Measurements from ENCODE around the gene SLC9A8. TPM values are rescaled to one million over a fixed set of nuclear protein-coding genes. Genes with fewer than 3 reads are reported as not detected.
"Not testable (repeated sequence)": the region's sequence is repeated elsewhere in the genome, so short reads cannot be mapped to it uniquely, and the experiment has no call there.

Gene SLC9A8
- total RNA-seq, 5 donors from 2014 or later (not counting 1 experiment from before 2014, with no cell fraction given), result 22.2 to 34.2 (median 25.6) TPM

GRCh38 chr20:49768204-49769047 is 44.2 kb upstream of the SLC9A8 start:
- Histone ChIP-seq H3K4me1 (ENCODE audit: control insufficient read depth in 1 of 2, extremely low read depth in 1 of 2, insufficient read depth in 2 of 2, low read length in 2 of 2) (peaks cover 13 to 28% of the 10 kb centered on the region in 2 experiments), H3K9me3 (no peaks in the 10 kb centered on the region), H3K36me3 (ENCODE audit: control insufficient read depth in 2 of 2, extremely low read depth in 1 of 2, insufficient read depth in 1 of 2, low read length in 1 of 2) (no peaks in the 10 kb centered on the region), H3K27me3 (replicated peaks in 1 of 2; ENCODE audit: control insufficient read depth in 2 of 2, extremely low read depth in 1 of 2, insufficient read depth in 2 of 2, low read length in 1 of 2) (peaks cover 4 to 30% of the 10 kb centered on the region in 2 experiments), H3K27ac (ENCODE audit: low read length) (no peak overlapping the region), H3K4me3 (ENCODE audit: control insufficient read depth in 1 of 2, extremely low read depth in 1 of 2, low read length in 1 of 2) (peak overlapping the region in 1 of 2 donors; percentile 11)
- ATAC-seq (replicated peaks in 1 of 4) (peak; percentile 68 to 98 (median 84)), DNase-seq (peak in 24 of 35 experiments; percentile 2 to 63 (median 12))
- no peak overlapping the region for H3K27ac Mint-ChIP-seq
- ChIA-PET POLR2A (no interaction called here), CTCF (interaction anchor here in 1 of 2 donors (0.7 kb wide), 1 partner anchor 156 kb away, joined by 4 read pairs; no protein-coding TSS in a partner anchor)
- H3K36me3 Mint-ChIP-seq, result no peaks in the 10 kb centered on the region
- H3K4me3 Mint-ChIP-seq, result peak overlapping the region in 1 of 3 donors; percentile 58
- H3K27me3 Mint-ChIP-seq, result peaks cover 44 to 62% of the 10 kb centered on the region in 2 donors
- peaks cover 20 to 34% (median 29%) of the 10 kb centered on the region in 3 donors for H3K4me1 Mint-ChIP-seq
- no peaks in the 10 kb centered on the region for H3K9me3 Mint-ChIP-seq
- 30% methylated on average over 4 of the region's 8 CpGs for WGBS (ENCODE audit: insufficient coverage)

GRCh38 chr20:49769048-49769581 is 43.5 kb upstream of the SLC9A8 start:
- H3K36me3 Mint-ChIP-seq, result no peaks in the 10 kb centered on the region
- DNase-seq, result no peak
- Histone ChIP-seq H3K27ac (ENCODE audit: low read length) (no peak overlapping the region), H3K4me1 (ENCODE audit: control insufficient read depth in 1 of 2, extremely low read depth in 1 of 2, insufficient read depth in 2 of 2, low read length in 2 of 2) (peaks cover 13 to 28% of the 10 kb centered on the region in 2 experiments), H3K27me3 (replicated peaks in 1 of 2; ENCODE audit: control insufficient read depth in 2 of 2, extremely low read depth in 1 of 2, insufficient read depth in 2 of 2, low read length in 1 of 2) (peaks cover 4 to 35% of the 10 kb centered on the region in 2 experiments), H3K9me3 (no peaks in the 10 kb centered on the region), H3K36me3 (ENCODE audit: control insufficient read depth in 2 of 2, extremely low read depth in 1 of 2, insufficient read depth in 1 of 2, low read length in 1 of 2) (no peaks in the 10 kb centered on the region), H3K4me3 (ENCODE audit: control insufficient read depth in 1 of 2, extremely low read depth in 1 of 2, low read length in 1 of 2) (no peak overlapping the region)
- 100% methylated on average over 1 of the region's 5 CpGs for whole genome bisulfite sequencing (ENCODE audit: insufficient coverage)
- H3K9me3 Mint-ChIP-seq, result no peaks in the 10 kb centered on the region
- peak overlapping the region in 1 of 3 donors; percentile 58 for H3K4me3 Mint-ChIP-seq
- ChIA-PET CTCF (no interaction called here), POLR2A (no interaction called here)
- H3K27ac Mint-ChIP-seq, result no peak overlapping the region
- H3K27me3 Mint-ChIP-seq, result peaks cover 40 to 64% of the 10 kb centered on the region in 2 donors
- peaks cover 20 to 34% (median 29%) of the 10 kb centered on the region in 3 donors for H3K4me1 Mint-ChIP-seq
- no peak for ATAC-seq (replicated peaks in 1 of 4)

GRCh38 chr20:49770634-49771033 is 42.0 kb upstream of the SLC9A8 start:
- H3K27ac ChIP-seq (ENCODE audit: low read length), result no peak overlapping the region
- no peaks in the 10 kb centered on the region for H3K9me3 ChIP-seq
- DNase-seq (no peak), ATAC-seq (replicated peaks in 1 of 4) (no peak)
- ChIA-PET POLR2A (no interaction called here), CTCF (interaction anchor here in 1 of 2 donors (0.6 kb wide), 1 partner anchor 128 kb away, joined by 4 read pairs; no protein-coding TSS in a partner anchor)
- peaks cover 4 to 39% of the 10 kb centered on the region in 2 experiments for H3K27me3 ChIP-seq (replicated peaks in 1 of 2; ENCODE audit: control insufficient read depth in 2 of 2, extremely low read depth in 1 of 2, insufficient read depth in 2 of 2, low read length in 1 of 2)
- Mint-ChIP-seq H3K27me3 (peaks cover 35 to 52% of the 10 kb centered on the region in 2 donors), H3K4me3 (no peak overlapping the region), H3K36me3 (no peaks in the 10 kb centered on the region), H3K4me1 (peaks cover 20 to 34% (median 29%) of the 10 kb centered on the region in 3 donors), H3K9me3 (no peaks in the 10 kb centered on the region), H3K27ac (peak overlapping the region in 1 of 2 donors; percentile 58)
- H3K4me3 ChIP-seq (ENCODE audit: control insufficient read depth in 1 of 2, extremely low read depth in 1 of 2, low read length in 1 of 2), result no peak overlapping the region
- peaks cover 13 to 28% of the 10 kb centered on the region in 2 experiments for H3K4me1 ChIP-seq (ENCODE audit: control insufficient read depth in 1 of 2, extremely low read depth in 1 of 2, insufficient read depth in 2 of 2, low read length in 2 of 2)
- no peaks in the 10 kb centered on the region for H3K36me3 ChIP-seq (ENCODE audit: control insufficient read depth in 2 of 2, extremely low read depth in 1 of 2, insufficient read depth in 1 of 2, low read length in 1 of 2)
- no CpG with 5 or more reads among the region's 1 CpG for WGBS (ENCODE audit: insufficient coverage)

- H3K27ac ChIP-seq (ENCODE audit: low read length); CTCF ChIA-PET; H3K36me3 ChIP-seq (ENCODE audit: control insufficient read depth in 2 of 2, extremely low read depth in 1 of 2, insufficient read depth in 1 of 2, low read length in 1 of 2); DNase-seq; H3K9me3 Mint-ChIP-seq; POLR2A ChIA-PET; ATAC-seq (replicated peaks in 1 of 4); H3K4me3 ChIP-seq (ENCODE audit: control insufficient read depth in 1 of 2, extremely low read depth in 1 of 2, low read length in 1 of 2); H3K9me3 ChIP-seq; H3K4me3 Mint-ChIP-seq; H3K36me3 Mint-ChIP-seq; H3K27ac Mint-ChIP-seq: not testable (repeated sequence)
- Histone ChIP-seq H3K4me1 (ENCODE audit: control insufficient read depth in 1 of 2, extremely low read depth in 1 of 2, insufficient read depth in 2 of 2, low read length in 2 of 2) (peaks cover 0 to 17% of the 10 kb centered on the region in 2 experiments), H3K27me3 (replicated peaks in 1 of 2; ENCODE audit: control insufficient read depth in 2 of 2, extremely low read depth in 1 of 2, insufficient read depth in 2 of 2, low read length in 1 of 2) (peaks cover 4 to 21% of the 10 kb centered on the region in 2 experiments)
- WGBS (ENCODE audit: insufficient coverage), result 93% methylated on average over 4 of the region's 8 CpGs
- Mint-ChIP-seq H3K27me3 (peaks cover 16 to 28% of the 10 kb centered on the region in 2 donors), H3K4me1 (peaks cover 8 to 21% (median 9%) of the 10 kb centered on the region in 3 donors)
Observed at GRCh38 chr20:49774213-49774612, 38.4 kb upstream of the SLC9A8 start.

GRCh38 chr20:49775229-49775693 is 37.4 kb upstream of the SLC9A8 start:
- Mint-ChIP-seq H3K4me3 (no peak overlapping the region), H3K27ac (no peak overlapping the region), H3K9me3 (no peaks in the 10 kb centered on the region), H3K27me3 (peaks cover 16 to 18% of the 10 kb centered on the region in 2 donors), H3K4me1 (peaks cover 6 to 14% (median 7%) of the 10 kb centered on the region in 3 donors), H3K36me3 (no peaks in the 10 kb centered on the region)
- Histone ChIP-seq H3K4me1 (ENCODE audit: control insufficient read depth in 1 of 2, extremely low read depth in 1 of 2, insufficient read depth in 2 of 2, low read length in 2 of 2) (peaks cover 0 to 13% of the 10 kb centered on the region in 2 experiments), H3K27ac (ENCODE audit: low read length) (no peak overlapping the region), H3K4me3 (ENCODE audit: control insufficient read depth in 1 of 2, extremely low read depth in 1 of 2, low read length in 1 of 2) (no peak overlapping the region), H3K36me3 (ENCODE audit: control insufficient read depth in 2 of 2, extremely low read depth in 1 of 2, insufficient read depth in 1 of 2, low read length in 1 of 2) (no peaks in the 10 kb centered on the region), H3K9me3 (no peaks in the 10 kb centered on the region), H3K27me3 (replicated peaks in 1 of 2; ENCODE audit: control insufficient read depth in 2 of 2, extremely low read depth in 1 of 2, insufficient read depth in 2 of 2, low read length in 1 of 2) (peaks cover 0 to 17% of the 10 kb centered on the region in 2 experiments)
- ChIA-PET CTCF (interaction anchor here in 1 of 2 donors (0.6 kb wide), 1 partner anchor 156 kb away, joined by 3 read pairs; no protein-coding TSS in a partner anchor), POLR2A (no interaction called here)
- WGBS (ENCODE audit: insufficient coverage), result 100% methylated on average over 2 of the region's 5 CpGs
- DNase-seq (no peak), ATAC-seq (replicated peaks in 1 of 4) (no peak)

GRCh38 chr20:49779972-49780371 is 32.7 kb upstream of the SLC9A8 start:
- Mint-ChIP-seq H3K27ac (no peak overlapping the region), H3K4me1 (peaks cover 6 to 15% (median 11%) of the 10 kb centered on the region in 3 donors), H3K4me3 (no peak overlapping the region), H3K36me3 (no peaks in the 10 kb centered on the region), H3K27me3 (peaks cover 2 to 8% of the 10 kb centered on the region in 2 donors), H3K9me3 (no peaks in the 10 kb centered on the region)
- Histone ChIP-seq H3K27me3 (replicated peaks in 1 of 2; ENCODE audit: control insufficient read depth in 2 of 2, extremely low read depth in 1 of 2, insufficient read depth in 2 of 2, low read length in 1 of 2) (peaks cover 0 to 2% of the 10 kb centered on the region in 2 experiments), H3K4me1 (ENCODE audit: control insufficient read depth in 1 of 2, extremely low read depth in 1 of 2, insufficient read depth in 2 of 2, low read length in 2 of 2) (peaks cover 0 to 13% of the 10 kb centered on the region in 2 experiments), H3K36me3 (ENCODE audit: control insufficient read depth in 2 of 2, extremely low read depth in 1 of 2, insufficient read depth in 1 of 2, low read length in 1 of 2) (no peaks in the 10 kb centered on the region), H3K4me3 (ENCODE audit: control insufficient read depth in 1 of 2, extremely low read depth in 1 of 2, low read length in 1 of 2) (no peak overlapping the region), H3K9me3 (no peaks in the 10 kb centered on the region), H3K27ac (ENCODE audit: low read length) (no peak overlapping the region)
- ChIA-PET CTCF (no interaction called here), POLR2A (interaction anchor here in 1 of 2 donors (0.6 kb wide), 1 partner anchor 58 kb away, joined by 5 read pairs; no protein-coding TSS in a partner anchor)
- WGBS (ENCODE audit: insufficient coverage), result no CpG with 5 or more reads among the region's 1 CpG
- ATAC-seq (replicated peaks in 1 of 4) (no peak), DNase-seq (no peak)

Measured in T-cell (primary cell).